T follicular helper cell (primary cell): ENCODE results near the gene SGSM2.
"Not testable (repeated sequence)": the region's sequence is repeated elsewhere in the genome, so short reads cannot be mapped to it uniquely, and the experiment has no call there.

Experiments used
- DNase-seq: peaks from one replicate; pipeline ENCODE4 v3.0.0-alpha.2; 2020; ENCODE audit warnings: low read depth
- total RNA-seq, 2 experiments: gene quantifications; one replicate each; lab custom pipeline; 2026; lab: John Stamatoyannopoulos, UW

The SGSM2 gene
- 45.7 to 229 reads per million in 2 experiments for total RNA-seq

GRCh38 chr17:2336852-2337543 lies at the start of gene SGSM2:
Gene SGSM2, plus strand, starts transcription at chr17:2337501. Its CDS starts 188 bp downstream, at chr17:2337689.
- DNase-seq, result peak; percentile 71

GRCh38 chr17:2289878-2290478 lies 47.3 kb upstream of the SGSM2 start:
- no peak for DNase-seq

DNA sequence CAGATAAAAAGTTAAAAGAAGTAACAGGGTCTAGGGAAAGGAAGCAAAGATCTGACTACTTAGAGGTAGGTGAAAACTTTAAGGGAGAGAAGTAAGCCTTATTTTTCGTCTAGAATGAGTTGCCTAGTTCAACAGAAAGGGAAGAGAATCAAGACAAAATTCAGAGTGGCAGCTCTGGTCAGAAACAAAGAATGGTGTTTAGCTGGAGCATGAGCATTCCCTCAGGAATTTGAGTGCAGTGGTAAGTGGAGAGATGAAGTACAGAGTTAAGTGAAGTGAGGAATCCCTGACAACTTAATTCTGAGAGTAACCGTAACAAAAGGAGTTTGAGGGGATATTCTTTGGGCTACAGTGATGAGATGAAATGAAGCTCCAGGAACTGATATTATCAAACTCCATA lies 45.2 kb upstream of the SGSM2 start:
- no peak for DNase-seq

- DNase-seq, result no peak
These were observed 41.7 kb upstream of the SGSM2 start for GRCh38 chr17:2295575-2295974.

DNA sequence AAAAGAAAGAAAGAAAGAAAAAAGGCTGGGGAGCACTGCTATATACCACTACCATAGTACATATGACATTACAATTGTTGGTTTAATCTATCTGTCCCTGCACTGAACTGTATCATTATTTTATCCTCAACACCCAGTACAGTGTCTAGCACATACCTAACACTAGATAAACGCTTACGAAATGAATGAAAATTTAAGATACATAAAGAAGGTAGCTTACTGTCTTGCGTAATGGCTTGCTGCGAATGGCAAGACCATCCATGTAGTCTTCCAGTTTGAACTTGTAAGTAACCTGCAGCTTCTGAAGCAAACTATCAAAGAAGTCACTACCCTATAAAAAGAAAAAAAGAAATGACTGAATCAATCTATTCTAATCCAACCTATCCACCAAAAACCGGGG lies 40.3 kb upstream of the SGSM2 start:
- no peak for DNase-seq

- DNase-seq, result no peak
These were observed 38.2 kb upstream of the SGSM2 start for GRCh38 chr17:2299136-2299535.

GRCh38 chr17:2299756-2300155 lies 37.5 kb upstream of the SGSM2 start:
- no peak for DNase-seq

GRCh38 chr17:2302778-2303203 lies 34.5 kb upstream of the SGSM2 start:
- no peak for DNase-seq

GRCh38 chr17:2303204-2304188 lies 33.8 kb upstream of the SGSM2 start, which contains the start of the genes SMG6 and SRR:
Gene SMG6, minus strand, starts transcription at chr17:2303785. Its CDS starts 65 bp downstream, at chr17:2303720.
Gene SRR, plus strand, starts transcription at chr17:2303950. Its CDS starts 11,611 bp downstream, at chr17:2315561.
- peak; percentile 95 for DNase-seq

DNA sequence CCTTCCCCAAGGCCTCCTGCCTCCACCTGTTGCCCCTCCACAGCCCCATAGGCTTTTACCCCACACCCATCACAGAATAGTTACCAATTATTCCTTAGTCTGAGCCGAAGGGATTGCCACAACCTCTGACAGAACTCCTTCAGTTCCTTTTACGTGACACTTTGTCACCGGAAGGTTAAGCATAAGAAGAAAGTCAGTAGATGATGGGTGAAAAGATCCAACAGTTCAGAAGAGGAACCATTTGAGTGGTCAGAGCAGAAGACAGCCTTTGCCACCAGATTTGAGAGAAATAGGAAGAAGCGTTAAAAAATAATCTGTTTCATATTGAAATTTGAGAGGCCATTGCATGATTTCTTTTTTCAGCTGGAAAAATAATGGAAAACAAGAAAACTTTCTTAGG lies 32.4 kb upstream of the SGSM2 start:
- no peak for DNase-seq

DNA sequence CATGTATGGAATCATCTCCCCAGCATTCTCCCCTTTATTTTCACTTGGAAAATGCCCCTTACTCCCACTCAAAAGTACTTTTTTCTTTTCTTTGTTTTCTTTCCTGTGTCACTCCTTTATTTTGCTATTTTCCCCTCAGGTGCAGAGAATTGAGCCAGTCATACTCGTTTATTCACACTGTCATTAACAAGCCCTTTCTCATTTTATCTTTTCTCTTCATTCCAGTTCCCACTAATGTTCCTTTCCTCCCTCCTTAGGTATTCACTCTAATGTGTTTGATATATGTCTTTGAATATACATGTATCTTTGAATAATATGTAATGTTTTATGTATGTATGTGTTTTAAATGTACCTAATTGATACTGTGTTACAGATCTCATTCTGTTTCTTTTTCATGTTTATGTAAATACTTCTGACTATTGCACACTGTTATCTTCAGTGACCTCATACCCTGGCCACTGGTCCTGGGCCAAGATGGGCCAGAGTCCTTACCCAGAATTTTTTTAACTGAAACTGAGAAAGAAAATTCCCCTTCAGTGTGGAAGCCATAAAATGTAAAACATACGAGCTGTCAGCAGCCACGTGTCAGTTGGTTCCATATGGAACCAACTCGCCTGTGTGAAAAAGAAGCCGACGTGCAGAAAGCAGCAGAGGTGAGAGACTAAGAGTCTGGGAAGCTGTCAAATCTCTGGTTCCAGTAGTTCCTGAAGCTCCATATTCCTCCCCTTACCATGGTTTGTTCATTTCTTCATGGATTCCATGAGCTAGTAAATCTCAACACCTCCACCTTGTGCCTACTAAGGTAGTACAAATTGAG lies 27.8 kb upstream of the SGSM2 start:
- no peak for DNase-seq

- DNase-seq, result no peak
These were observed 24.6 kb upstream of the SGSM2 start for GRCh38 chr17:2312736-2313135.

- not testable (repeated sequence) for DNase-seq
These were observed 20.4 kb upstream of the SGSM2 start for GRCh38 chr17:2316916-2317205.

DNA sequence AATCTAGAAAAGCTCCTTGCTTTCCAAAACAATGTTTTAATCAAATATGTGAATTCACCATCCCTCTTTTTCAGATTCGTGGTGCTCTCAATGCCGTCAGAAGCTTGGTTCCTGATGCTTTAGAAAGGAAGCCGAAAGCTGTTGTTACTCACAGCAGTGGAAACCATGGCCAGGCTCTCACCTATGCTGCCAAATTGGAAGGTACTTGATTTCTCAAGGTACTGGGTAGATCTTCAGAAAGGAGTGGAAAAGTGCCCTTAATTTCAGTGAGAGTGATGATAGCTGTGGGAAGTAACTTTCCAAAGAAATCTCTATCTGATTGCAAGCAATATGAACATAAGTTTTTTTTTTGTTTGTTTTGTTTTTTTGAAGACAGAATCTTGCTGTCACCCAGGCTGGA lies 19.5 kb upstream of the SGSM2 start:
- DNase-seq, result no peak

- no peak for DNase-seq
These were observed 18.2 kb upstream of the SGSM2 start for GRCh38 chr17:2319051-2319450.

DNA sequence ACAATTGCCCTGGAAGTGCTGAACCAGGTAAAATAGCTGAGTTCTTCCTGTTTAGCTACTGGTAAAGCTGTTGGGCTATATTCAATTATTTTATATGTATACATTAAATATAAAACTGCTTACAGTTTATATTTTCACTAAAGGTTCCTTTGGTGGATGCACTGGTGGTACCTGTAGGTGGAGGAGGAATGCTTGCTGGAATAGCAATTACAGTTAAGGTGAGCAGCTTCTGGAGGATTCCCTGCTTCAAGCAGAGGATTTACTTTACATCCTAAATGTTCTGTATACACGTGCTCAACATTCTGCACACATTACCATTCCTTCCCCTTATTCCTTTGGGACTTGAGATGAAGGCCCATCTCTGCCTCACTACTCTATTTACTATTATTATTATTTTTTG lies 15.9 kb upstream of the SGSM2 start:
- no peak for DNase-seq

DNA sequence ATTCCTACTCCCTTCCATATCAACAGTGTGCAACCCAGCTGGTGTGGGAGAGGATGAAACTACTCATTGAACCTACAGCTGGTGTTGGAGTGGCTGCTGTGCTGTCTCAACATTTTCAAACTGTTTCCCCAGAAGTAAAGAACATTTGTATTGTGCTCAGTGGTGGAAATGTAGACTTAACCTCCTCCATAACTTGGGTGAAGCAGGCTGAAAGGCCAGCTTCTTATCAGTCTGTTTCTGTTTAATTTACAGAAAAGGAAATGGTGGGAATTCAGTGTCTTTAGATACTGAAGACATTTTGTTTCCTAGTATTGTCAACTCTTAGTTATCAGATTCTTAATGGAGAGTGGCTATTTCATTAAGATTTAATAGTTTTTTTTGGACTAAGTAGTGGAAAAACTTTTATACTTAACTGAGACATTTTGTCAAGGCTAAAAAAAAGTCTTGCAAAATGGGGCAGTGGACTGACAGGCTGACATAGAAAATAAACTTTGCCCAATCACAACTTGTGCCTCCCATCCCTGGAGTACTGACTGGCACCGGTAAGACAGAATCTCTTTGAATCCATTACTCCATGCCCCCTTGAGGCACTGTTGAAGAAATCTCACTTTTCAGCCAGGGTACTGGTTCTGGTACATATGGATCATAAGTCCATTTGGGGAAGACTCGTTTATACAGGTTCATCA lies 13.5 kb upstream of the SGSM2 start:
- DNase-seq, result no peak

DNA sequence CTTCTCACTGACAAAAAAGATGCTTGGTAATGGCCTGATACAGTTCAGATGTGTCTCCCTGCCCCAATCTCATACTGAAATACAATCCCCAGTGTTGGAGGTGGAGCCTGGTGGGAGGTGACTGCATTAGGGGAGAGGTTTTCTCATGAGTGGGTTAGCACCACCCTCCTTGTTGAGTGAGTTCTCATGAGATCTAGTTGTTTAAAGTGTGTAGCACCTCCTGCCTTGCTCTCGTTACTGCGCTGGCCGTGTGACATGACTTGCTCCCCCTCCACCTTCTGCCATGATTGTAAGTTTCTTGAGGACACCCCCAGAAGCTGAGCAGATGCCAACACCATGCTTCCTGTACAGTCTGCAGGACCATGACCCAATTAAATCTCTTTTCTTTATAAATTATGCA lies 6.0 kb upstream of the SGSM2 start:
- DNase-seq, result no peak

DNA sequence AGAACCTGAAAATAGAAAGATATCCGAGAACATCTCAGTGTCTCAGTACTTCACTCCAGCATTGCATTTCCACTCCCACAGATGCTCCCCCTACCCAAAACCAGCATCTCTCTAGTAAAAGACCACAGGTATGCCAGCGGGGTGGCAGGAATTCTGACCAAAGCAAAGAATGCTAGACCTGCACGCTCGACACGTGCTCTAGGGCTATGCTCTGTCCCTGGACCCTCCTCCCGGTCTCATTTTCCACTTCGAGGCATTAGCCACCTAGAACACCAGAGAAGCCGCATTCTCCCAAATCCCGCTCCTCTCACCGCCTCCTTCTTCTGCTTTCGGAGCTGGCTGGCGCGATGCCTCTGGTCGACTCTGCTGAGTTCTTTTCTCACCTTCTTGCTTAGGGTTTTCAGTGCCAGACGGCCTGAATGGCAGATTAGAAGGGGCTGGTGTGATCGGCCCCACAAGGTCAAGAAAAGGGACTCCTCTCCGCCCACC lies 1.5 kb upstream of the SGSM2 start:
- no peak for DNase-seq

DNA sequence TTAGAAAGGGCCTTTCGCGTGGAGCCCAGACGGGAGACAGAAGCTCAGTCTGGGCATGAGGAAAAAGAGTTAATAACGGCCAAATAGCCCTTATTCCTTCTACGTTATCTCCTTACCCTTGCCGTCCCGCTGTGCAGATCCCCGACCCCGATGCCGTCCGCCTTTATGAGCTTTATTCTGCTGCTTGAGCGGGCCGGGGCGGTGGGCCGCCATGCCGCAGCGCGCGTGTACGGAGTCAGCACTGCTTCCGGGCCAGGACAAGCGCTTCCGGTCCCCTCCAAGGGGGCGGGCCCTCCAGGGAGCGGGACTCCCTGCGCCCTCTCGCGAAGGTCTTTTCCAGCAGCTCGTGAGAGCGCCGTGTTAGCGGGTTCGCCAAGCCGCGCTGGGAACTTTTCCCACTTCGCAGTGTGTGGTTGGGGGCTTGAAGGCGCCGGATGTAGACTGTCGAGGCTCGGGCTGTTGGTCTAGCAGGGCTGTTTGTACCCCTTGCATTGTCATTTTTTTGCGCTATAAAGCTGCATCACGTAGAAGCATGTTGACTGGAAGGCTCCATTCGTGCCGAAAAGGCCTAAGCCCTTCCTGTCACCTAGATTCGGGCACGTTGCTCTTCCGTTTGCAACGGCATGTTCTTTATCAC lies 968 bp upstream of the SGSM2 start, which contains the start of gene TSR1:
Gene TSR1 (minus strand): TSS at position 243 of the 637 bp plus-strand sequence. CDS start 30 bp downstream, at position 213.
- DNase-seq, result peak; percentile 84
